NT2/D1 (cell line): Measurements from ENCODE around the gene SLC25A23.

ENCODE experiments used
- DNase-seq: peaks from one replicate; pipeline ENCODE4 v3.0.0-alpha.2; 2011; ENCODE audit warnings: low read depth, low spot score
- H3K27me3 ChIP-seq: 2 replicates; pipeline ENCODE4 v1.6.0; 2011; ENCODE audit warnings: mild to moderate bottlenecking; ENCODE audit not compliant: insufficient read length, insufficient read depth
- H3K36me3 ChIP-seq: 2 replicates; pipeline ENCODE4 v1.6.1; 2011; ENCODE audit warnings: mild to moderate bottlenecking, low read length, mixed read lengths; ENCODE audit not compliant: insufficient read depth, insufficient read length
- H3K4me1 ChIP-seq: 2 replicates; pipeline ENCODE4 v1.5.1; 2011; ENCODE audit not compliant: insufficient read depth, insufficient read length
- H3K4me3 ChIP-seq: 2 replicates; pipeline ENCODE4 v1.5.1; 2011; ENCODE audit warnings: low read depth; ENCODE audit not compliant: insufficient read length
- H3K9ac ChIP-seq: 2 replicates; pipeline ENCODE4 v1.6.0; 2011; ENCODE audit warnings: low read depth; ENCODE audit not compliant: insufficient read length
- H3K9me3 ChIP-seq: 2 replicates; pipeline ENCODE4 v1.5.1; 2011; ENCODE audit warnings: mild to moderate bottlenecking, low read length; ENCODE audit not compliant: insufficient read depth
- SUZ12 ChIP-seq: IDR thresholded peaks from 2 replicates; pipeline ENCODE4 v1.6.1; 2011; ENCODE audit not compliant: insufficient read length, insufficient read depth; ENCODE audit errors: extremely low read depth
- YY1 ChIP-seq: IDR thresholded peaks from 2 replicates; pipeline ENCODE4 v1.6.1; 2011; ENCODE audit not compliant: insufficient read length, insufficient read depth
- ZNF274 ChIP-seq: IDR thresholded peaks from 2 replicates; pipeline ENCODE4 v1.6.1; 2011; ENCODE audit warnings: mild to moderate bottlenecking, low read depth, low read length

The SLC25A23 gene

GRCh38 chr19:6427131-6427530, 32.5 kb downstream of the SLC25A23 start:
- no peak for TF ChIP-seq YY1
- no peak for TF ChIP-seq ZNF274
- TF ChIP-seq SUZ12, result no peak
- Histone ChIP-seq H3K4me3 (no peak overlapping the region), H3K9ac (no peak overlapping the region), H3K27me3 (no peaks in the 10 kb centered on the region), H3K36me3 (peaks cover 13% of the 10 kb centered on the region), H3K9me3 (peaks cover 10% of the 10 kb centered on the region; the same call in 1 of the 2 replicates), H3K4me1 (peaks cover 7% of the 10 kb centered on the region)
- no peak for DNase-seq

GRCh38 chr19:6425732-6426620, 33.6 kb downstream of the SLC25A23 start:
- H3K4me3 ChIP-seq, result no peak overlapping the region
- no peak for TF ChIP-seq ZNF274
- no peak for TF ChIP-seq YY1
- peaks cover 25% of the 10 kb centered on the region for H3K36me3 ChIP-seq
- H3K27me3 ChIP-seq, result no peaks in the 10 kb centered on the region
- DNase-seq, result no peak
- H3K9me3 ChIP-seq, result peaks cover 10% of the 10 kb centered on the region; the same call in 1 of the 2 replicates
- no peak overlapping the region for H3K9ac ChIP-seq
- peaks cover 11% of the 10 kb centered on the region for H3K4me1 ChIP-seq

- Histone ChIP-seq H3K4me3 (no peak overlapping the region), H3K9me3 (peaks cover 10% of the 10 kb centered on the region; the same call in 1 of the 2 replicates), H3K36me3 (peaks cover 33% of the 10 kb centered on the region), H3K27me3 (no peaks in the 10 kb centered on the region), H3K4me1 (peaks cover 15% of the 10 kb centered on the region), H3K9ac (no peak overlapping the region)
- TF ChIP-seq ZNF274 (no peak), SUZ12 (no peak), YY1 (no peak)
- peak; percentile 99 for DNase-seq
Measured at GRCh38 chr19:6424939-6425731, 34.5 kb downstream of the SLC25A23 start.

GRCh38 chr19:6424195-6424938, 35.2 kb downstream of the SLC25A23 start, which contains the start of gene KHSRP:
Gene KHSRP (minus strand): TSS chr19:6424811. CDS start chr19:6424701, 110 bp downstream.
- Histone ChIP-seq H3K9ac (peak within 1 kb of the TSS; percentile 80), H3K9me3 (peaks cover 10% of the 10 kb centered on the region; the same call in 1 of the 2 replicates), H3K36me3 (peaks cover 41% of the 10 kb centered on the region), H3K27me3 (no peaks in the 10 kb centered on the region), H3K4me3 (peak within 1 kb of the TSS; percentile 74), H3K4me1 (peaks cover 23% of the 10 kb centered on the region)
- TF ChIP-seq SUZ12 (no peak), YY1 (no peak), ZNF274 (no peak)
- DNase-seq, result no peak

- TF ChIP-seq YY1 (no peak), SUZ12 (no peak), ZNF274 (no peak)
- peak; percentile 38 for DNase-seq
- Histone ChIP-seq H3K4me3 (peak overlapping the region; percentile 74), H3K27me3 (no peaks in the 10 kb centered on the region), H3K36me3 (peaks cover 48% of the 10 kb centered on the region), H3K9ac (peak overlapping the region; percentile 80), H3K4me1 (peaks cover 23% of the 10 kb centered on the region), H3K9me3 (peaks cover 10% of the 10 kb centered on the region; the same call in 1 of the 2 replicates)
Measured at GRCh38 chr19:6423499-6424194, 35.9 kb downstream of the SLC25A23 start.

GRCh38 chr19:6421075-6422014, 38.2 kb downstream of the SLC25A23 start:
- Histone ChIP-seq H3K36me3 (peaks cover 71% of the 10 kb centered on the region), H3K9ac (peak overlapping the region; percentile 53), H3K9me3 (peaks cover 10% of the 10 kb centered on the region; the same call in 1 of the 2 replicates), H3K27me3 (no peaks in the 10 kb centered on the region), H3K4me1 (peaks cover 29% of the 10 kb centered on the region), H3K4me3 (no peak overlapping the region)
- DNase-seq, result no peak
- no peak for TF ChIP-seq SUZ12
- TF ChIP-seq YY1, result no peak
- no peak for TF ChIP-seq ZNF274
